Endothelial cell (in vitro differentiated cells): ENCODE results near the gene LYRM2. TPM values are rescaled to one million over a fixed set of nuclear protein-coding genes. Genes with fewer than 3 reads are reported as not detected.

Experiments
- DNase-seq: peaks from one replicate; pipeline ENCODE4 v3.0.0; 2021; ENCODE audit warnings: low spot score
- H3K27ac Mint-ChIP-seq: one replicate; pipeline ENCODE4 v1.8.0; 2021; ENCODE audit warnings: mixed read lengths, inconsistent platforms; ENCODE audit not compliant: unreplicated experiment
- H3K27me3 Mint-ChIP-seq: one replicate; pipeline ENCODE4 v1.8.0; 2021; ENCODE audit warnings: mild to moderate bottlenecking, moderate library complexity, mixed read lengths, inconsistent platforms; ENCODE audit not compliant: unreplicated experiment
- H3K36me3 Mint-ChIP-seq: one replicate; pipeline ENCODE4 v1.8.0; 2021; ENCODE audit warnings: mild to moderate bottlenecking, low read depth, mixed read lengths, inconsistent platforms; ENCODE audit not compliant: unreplicated experiment
- H3K4me1 Mint-ChIP-seq: one replicate; pipeline ENCODE4 v1.8.0; 2021; ENCODE audit warnings: mild to moderate bottlenecking, mixed read lengths, inconsistent platforms; ENCODE audit not compliant: unreplicated experiment
- H3K4me3 Mint-ChIP-seq: one replicate; pipeline ENCODE4 v1.8.0; 2021; ENCODE audit warnings: mild to moderate bottlenecking, mixed read lengths, inconsistent platforms; ENCODE audit not compliant: unreplicated experiment
- H3K9me3 Mint-ChIP-seq: one replicate; pipeline ENCODE4 v1.8.0; 2021; ENCODE audit warnings: mixed read lengths, inconsistent platforms; ENCODE audit not compliant: unreplicated experiment
- CTCF ChIP-seq: fragments of 200-600 bp; sonication (generic); IDR thresholded peaks from one replicate; pipeline ENCODE4 v1.5.0; 2021; ENCODE audit warnings: antibody characterized with exemption; ENCODE audit not compliant: unreplicated experiment
- total RNA-seq: library from RNA; stranded (reverse); fragmentation: NEBNext Ultra II Directional; extraction: Animal tissue kit (Norgen Biotek cat#: 25700); gene quantifications from one replicate; pipeline ENCODE4 v1.2.1, GENCODE V29; 2021; ENCODE audit not compliant: unreplicated experiment

Gene LYRM2
- total RNA-seq, 1 donor from 2014 or later = 16.0 TPM

GRCh38 chr6:89555031-89555430 is 83.5 kb downstream of the LYRM2 start:
- H3K27me3 Mint-ChIP-seq = peaks cover 14% of the 10 kb centered on the region
- peaks cover 17% of the 10 kb centered on the region for H3K4me1 Mint-ChIP-seq
- DNase-seq = no peak
- no peak for TF ChIP-seq CTCF
- no peak overlapping the region for H3K4me3 Mint-ChIP-seq
- no peak overlapping the region for H3K27ac Mint-ChIP-seq
- peaks cover 21% of the 10 kb centered on the region for H3K36me3 Mint-ChIP-seq
- H3K9me3 Mint-ChIP-seq = peaks cover 6% of the 10 kb centered on the region

DNA sequence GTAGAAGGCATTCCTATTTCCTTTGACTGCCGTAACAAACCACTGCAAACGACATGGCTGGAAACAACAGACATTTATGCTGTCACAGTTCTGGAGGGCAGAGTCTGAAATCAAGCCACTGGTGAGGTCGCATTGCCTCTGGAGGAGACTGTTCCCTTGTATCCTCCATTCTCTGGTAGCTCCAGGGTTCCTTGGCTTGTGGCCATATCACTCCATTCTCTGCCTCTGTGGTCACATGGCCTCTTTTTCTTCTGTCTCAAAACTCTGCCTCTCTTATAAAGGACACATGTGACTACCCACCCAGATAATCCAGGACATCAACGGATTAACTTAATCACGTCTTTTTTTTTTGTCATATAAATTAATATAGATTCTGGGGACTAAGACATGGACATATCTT is 84.4 kb downstream of the LYRM2 start:
- Mint-ChIP-seq H3K4me1 (peaks cover 17% of the 10 kb centered on the region), H3K36me3 (peaks cover 21% of the 10 kb centered on the region), H3K4me3 (no peak overlapping the region), H3K27ac (no peak overlapping the region), H3K27me3 (peaks cover 14% of the 10 kb centered on the region), H3K9me3 (peaks cover 6% of the 10 kb centered on the region)
- TF ChIP-seq CTCF = no peak
- no peak for DNase-seq

- Mint-ChIP-seq H3K4me1 (peaks cover 17% of the 10 kb centered on the region), H3K4me3 (no peak overlapping the region), H3K27me3 (peaks cover 15% of the 10 kb centered on the region), H3K36me3 (peaks cover 21% of the 10 kb centered on the region), H3K27ac (no peak overlapping the region), H3K9me3 (peaks cover 6% of the 10 kb centered on the region)
- no peak for TF ChIP-seq CTCF
- DNase-seq = no peak
These were observed 85.1 kb downstream of the LYRM2 start for GRCh38 chr6:89553431-89553830.

DNA sequence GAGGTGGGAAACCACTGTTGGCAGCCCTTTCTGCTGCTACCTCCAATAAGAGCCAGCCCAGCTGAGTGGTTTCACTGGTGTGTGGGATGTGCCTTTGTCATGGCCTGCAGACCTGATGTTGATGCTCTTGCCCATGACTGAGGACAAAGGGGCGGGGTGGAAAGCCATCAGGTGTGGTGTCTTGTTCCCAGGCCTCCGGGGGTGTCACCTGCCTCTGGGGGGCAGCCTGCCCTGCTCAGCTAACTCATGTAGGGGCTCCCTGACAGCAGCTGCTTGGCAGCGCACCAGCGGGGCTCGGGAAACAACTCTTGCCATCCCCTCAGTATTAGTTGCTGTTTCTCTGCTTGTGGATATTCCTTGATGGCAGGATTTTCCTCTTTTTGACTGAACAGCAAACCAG is 91.3 kb downstream of the LYRM2 start:
- no peak for TF ChIP-seq CTCF

DNA sequence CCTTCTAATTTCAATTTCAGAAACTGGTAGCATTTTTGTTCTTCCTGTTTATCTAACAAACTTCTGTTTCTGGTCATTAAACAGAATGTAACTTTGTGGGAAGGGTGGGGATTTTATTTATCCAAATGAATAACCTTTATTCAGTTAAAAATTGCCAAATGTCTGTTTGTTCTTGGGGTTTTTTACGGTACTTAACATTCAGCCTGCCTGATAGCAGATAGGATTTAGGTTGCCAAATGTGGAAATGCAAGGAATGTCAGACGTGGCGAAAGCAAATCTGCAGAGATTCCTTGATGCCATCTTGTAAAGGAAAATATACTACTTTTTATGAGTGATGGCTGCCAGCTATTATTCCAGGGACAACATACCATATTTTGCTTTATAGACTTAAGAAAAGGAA is 95.7 kb downstream of the LYRM2 start:
- Mint-ChIP-seq H3K4me3 (no peak overlapping the region), H3K4me1 (peaks cover 21% of the 10 kb centered on the region), H3K9me3 (no peaks in the 10 kb centered on the region), H3K27me3 (peaks cover 2% of the 10 kb centered on the region), H3K36me3 (no peaks in the 10 kb centered on the region), H3K27ac (no peak overlapping the region)
- no peak for DNase-seq
- TF ChIP-seq CTCF = no peak

More for the DNA sequence above, 91.3 kb downstream of the LYRM2 start:
- H3K36me3 Mint-ChIP-seq = no peaks in the 10 kb centered on the region
- peaks cover 4% of the 10 kb centered on the region for H3K27me3 Mint-ChIP-seq
- no peak for DNase-seq
- peaks cover 12% of the 10 kb centered on the region for H3K4me1 Mint-ChIP-seq
- no peak overlapping the region for H3K4me3 Mint-ChIP-seq
- no peaks in the 10 kb centered on the region for H3K9me3 Mint-ChIP-seq
- no peak overlapping the region for H3K27ac Mint-ChIP-seq
